Hindlimb muscle (tissue), 1 donor: ENCODE measurements around the gene RNF115. TPM values are rescaled to one million over a fixed set of nuclear protein-coding genes. Genes with fewer than 3 reads are reported as not detected.

Experiments used
- DNase-seq: peaks from one replicate; pipeline ENCODE4 v3.0.0-alpha.2; 2013
- polyA plus RNA-seq: library from polyadenylated mRNA; unstranded; fragments of 120-200 nt; gene quantifications from one replicate; pipeline ENCODE4 v1.2.1, GENCODE V29; 2013; ENCODE audit not compliant: insufficient read length

Gene RNF115
- polyA plus RNA-seq, 1 donor: 15.2 TPM

DNA sequence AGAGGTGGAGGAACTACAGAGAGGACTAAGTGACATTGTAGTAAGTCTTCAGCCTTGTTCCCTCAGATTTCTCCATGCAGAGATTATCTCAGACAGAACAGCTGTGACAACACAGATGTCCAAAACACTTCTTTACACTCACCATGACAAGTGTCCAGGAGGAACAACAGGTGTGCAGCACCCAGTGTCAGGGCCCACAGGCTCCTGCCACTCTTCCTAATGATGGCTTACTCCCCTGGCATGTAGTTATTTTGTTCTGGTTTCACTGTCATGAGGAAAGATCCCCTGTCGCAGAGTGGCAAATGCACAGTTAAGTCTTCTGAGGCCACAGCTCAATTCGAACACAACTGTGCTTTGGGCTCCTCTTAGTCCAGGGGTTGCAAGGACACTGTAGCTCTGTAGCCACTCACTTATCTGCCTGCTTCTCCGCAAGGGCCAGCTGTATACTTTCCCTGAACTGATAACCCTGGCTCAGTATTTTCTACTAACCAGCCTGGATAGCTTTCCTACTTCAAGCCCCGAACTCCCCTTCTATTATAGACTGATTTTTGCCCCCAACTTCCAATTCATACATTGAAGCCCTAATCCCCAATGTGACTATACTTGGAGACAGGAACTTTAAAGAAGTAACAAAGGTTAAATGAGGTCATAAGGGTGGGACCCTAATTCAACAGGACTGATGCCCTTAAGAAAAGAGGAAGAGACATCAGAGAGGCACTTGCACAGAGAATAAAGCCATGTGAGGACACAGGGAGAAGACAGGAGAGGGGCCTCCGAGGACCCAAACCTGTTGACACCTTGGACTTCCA lies 127.9 kb downstream of the RNF115 start:
- no peak for DNase-seq

DNA sequence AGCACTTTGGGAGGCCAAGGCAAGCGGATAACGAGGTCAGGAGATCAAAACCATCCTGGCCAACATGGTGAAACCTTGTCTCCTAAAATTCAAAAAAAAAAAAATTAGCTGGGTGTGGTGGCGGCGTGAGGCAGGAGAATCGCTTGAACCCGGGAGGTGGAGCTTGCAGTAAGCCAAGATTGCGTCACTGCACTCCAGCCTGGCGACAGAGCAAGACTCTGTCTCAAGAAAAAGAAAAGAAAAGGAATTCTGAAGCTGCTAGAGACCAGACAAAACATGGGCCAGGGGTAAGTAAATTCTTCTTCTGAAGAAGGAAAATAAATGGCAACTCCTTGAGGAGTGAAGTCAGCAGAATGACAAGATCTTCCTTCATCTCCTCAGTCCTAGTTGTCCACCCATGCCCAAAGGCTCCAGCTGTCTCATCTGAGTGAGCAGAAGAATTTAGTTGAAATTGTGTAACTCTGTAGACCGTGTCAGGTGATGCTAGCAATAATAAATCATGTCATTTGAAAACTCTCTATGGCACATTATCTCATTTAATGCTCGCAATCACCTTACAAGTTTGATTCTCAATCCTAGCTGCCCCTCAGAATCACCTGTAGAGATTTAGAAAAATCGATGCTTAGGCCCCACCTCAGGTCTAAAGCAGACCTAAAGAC lies 131.0 kb downstream of the RNF115 start:
- DNase-seq: no peak

DNA sequence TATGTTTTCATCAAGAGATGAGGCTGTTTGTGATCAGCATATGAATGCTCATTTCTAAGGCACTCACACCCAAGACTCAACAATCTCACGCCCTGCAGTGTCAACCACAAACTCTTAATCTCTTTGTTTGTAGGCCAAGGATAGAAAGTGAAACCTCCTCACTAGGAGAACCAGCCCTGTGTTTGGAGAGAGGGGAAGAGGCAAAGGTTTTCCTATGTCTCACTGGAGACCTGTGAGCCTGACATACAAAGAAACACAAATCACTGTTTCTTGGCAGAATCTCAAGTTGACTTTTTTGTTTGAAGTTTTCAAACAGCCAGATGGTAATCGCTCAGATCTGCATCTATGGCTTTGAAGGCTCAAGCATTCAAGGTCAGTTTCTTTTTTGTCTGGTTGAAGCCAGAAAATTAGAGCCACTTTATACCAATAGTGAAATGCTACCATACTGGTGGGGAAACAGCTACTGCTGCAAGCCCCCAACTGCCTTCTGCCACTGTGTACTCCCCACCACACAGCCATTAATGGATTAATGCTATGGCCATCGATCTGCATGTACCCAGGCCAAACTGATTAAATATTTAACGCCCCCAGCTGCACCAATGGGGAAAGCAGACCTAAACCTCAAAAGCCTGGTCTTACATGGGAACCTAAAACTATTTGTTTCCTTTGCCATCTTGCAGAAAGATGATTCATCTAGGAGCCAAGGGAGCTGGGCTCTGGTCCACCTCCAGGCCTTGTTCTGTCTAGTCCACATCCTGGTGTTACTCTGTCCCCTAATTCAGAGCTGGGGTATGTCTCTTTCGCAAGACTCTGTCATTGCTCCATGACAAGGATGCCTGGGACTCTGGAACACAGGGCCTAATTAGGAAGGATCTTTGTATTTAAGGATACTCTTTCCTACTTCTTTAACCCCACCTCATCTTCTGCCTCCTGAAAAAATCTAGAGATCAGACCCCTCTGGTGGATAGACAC lies 133.0 kb downstream of the RNF115 start:
- no peak for DNase-seq

DNA sequence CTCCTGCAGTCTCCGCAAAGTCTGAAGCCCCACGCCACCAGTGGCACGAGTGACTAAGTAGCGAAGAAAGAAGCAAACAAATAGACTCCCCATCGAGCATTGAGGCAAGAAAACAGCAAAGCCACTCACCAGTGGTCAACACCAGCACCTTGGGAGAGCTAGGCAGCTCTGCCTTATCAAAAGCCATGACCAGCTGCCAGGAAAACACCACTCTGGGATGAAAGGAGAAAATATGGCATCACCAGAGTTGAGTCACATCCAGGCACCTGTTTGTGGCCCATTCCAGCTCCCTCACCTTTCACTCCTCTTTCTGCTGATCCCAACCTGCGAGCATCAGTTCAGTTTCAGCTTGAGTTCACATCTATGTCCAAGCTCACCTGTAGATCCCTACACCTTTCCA lies 134.0 kb downstream of the RNF115 start:
- DNase-seq: no peak

DNA sequence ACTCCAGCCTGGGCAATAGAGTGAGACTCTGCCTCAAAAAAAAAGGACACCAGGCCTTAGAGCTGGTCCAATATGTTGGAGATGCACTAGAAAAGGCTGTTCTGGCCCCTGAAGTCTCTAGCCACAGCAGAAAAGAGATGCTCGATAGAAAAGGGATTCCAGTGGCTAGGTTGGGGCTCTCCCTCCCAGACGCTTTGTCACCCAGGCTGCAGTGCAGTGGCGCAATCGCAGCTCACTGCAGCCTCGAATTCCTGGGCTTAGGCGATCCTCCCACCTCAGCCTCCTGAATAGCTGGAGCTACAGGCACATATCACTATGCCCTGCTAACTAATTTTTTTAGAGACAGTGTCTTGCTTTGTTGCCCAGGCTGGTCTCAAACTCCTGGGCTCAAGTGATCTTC lies 135.0 kb downstream of the RNF115 start:
- no peak for DNase-seq

Other genes with a start within 250 kb of the RNF115 start
- 14.0 TPM for gene GPR89A, start 216.1 kb downstream of the RNF115 start, polyA plus RNA-seq
- 1.1 TPM for gene PDZK1, start 116.7 kb downstream of the RNF115 start, polyA plus RNA-seq
- gene CD160, start 104.6 kb downstream of the RNF115 start, polyA plus RNA-seq: 1.1 TPM
- 20.6 TPM for gene POLR3C, start 105 bp upstream of the RNF115 start, polyA plus RNA-seq
- gene NUDT17, start 21.5 kb upstream of the RNF115 start, polyA plus RNA-seq: 11.6 TPM
- gene PIAS3, start 35.0 kb upstream of the RNF115 start, polyA plus RNA-seq: 42.4 TPM
- 2.7 TPM for gene ANKRD35, start 61.8 kb upstream of the RNF115 start, polyA plus RNA-seq
- gene ITGA10, start 86.0 kb upstream of the RNF115 start, polyA plus RNA-seq: 3.0 TPM
- gene PEX11B, start 94.6 kb upstream of the RNF115 start, polyA plus RNA-seq: 21.0 TPM
- 122 TPM for gene RBM8A, start 103.4 kb upstream of the RNF115 start, polyA plus RNA-seq
- 25.5 TPM for gene LIX1L, start 133.9 kb upstream of the RNF115 start, polyA plus RNA-seq
- gene ANKRD34A, start 140.5 kb upstream of the RNF115 start, polyA plus RNA-seq: 1.2 TPM
- 40.6 TPM for gene POLR3GL, start 140.6 kb upstream of the RNF115 start, polyA plus RNA-seq
- gene TXNIP, start 172.5 kb upstream of the RNF115 start, polyA plus RNA-seq: 253 TPM
- gene HJV, start 197.6 kb upstream of the RNF115 start, polyA plus RNA-seq: 243 TPM